Measurements from ENCODE around the gene PAK4.

DNA sequence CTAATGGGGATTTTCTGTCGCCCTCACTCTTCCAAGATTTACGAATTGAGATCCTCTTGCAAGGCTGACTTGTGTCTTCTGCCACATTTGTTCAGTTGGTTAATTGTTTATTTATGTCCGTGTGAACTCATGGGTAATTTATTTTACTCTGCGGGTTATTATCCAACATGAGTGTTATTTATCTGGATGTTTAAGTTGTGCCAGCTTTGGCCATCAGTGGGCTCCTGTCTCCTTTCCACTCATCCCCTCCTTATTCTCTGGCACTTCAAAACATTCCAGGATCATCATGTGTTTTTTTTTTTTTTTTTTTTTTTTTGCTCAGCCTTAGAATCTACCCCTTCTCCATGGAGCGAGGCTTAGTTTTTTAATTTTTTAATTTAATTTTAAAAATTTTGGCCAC lies 22.4 kb upstream of the PAK4 start:
- TF ChIP-seq POLR2A (IDR thresholded peaks at IDR 0.05), result no peak
- TF ChIP-seq, protein P1, sequence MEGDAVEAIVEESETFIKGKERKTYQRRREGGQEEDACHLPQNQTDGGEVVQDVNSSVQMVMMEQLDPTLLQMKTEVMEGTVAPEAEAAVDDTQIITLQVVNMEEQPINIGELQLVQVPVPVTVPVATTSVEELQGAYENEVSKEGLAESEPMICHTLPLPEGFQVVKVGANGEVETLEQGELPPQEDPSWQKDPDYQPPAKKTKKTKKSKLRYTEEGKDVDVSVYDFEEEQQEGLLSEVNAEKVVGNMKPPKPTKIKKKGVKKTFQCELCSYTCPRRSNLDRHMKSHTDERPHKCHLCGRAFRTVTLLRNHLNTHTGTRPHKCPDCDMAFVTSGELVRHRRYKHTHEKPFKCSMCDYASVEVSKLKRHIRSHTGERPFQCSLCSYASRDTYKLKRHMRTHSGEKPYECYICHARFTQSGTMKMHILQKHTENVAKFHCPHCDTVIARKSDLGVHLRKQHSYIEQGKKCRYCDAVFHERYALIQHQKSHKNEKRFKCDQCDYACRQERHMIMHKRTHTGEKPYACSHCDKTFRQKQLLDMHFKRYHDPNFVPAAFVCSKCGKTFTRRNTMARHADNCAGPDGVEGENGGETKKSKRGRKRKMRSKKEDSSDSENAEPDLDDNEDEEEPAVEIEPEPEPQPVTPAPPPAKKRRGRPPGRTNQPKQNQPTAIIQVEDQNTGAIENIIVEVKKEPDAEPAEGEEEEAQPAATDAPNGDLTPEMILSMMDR (IDR thresholded peaks at IDR 0.05), result no peak
- TF ChIP-seq POLR2AphosphoS5 (IDR thresholded peaks at IDR 0.05), result no peak

All from gastroesophageal sphincter (tissue), 3 donors.